ENCODE data around the gene COX4I2.

COX4I2 gene

GRCh38 chr20:31637660-31638059 lies at the start of gene COX4I2:
TSS of gene COX4I2 (plus strand) at chr20:31637912. CDS start at chr20:31639018, 1,106 bp downstream.
- no peak within 1 kb of the TSS for H3K4me3 ChIP-seq (ENCODE audit: low read depth, low read length)
- ChIA-PET CTCF (interaction anchor here (9.1 kb wide), 1 partner anchor 85 kb away, joined by 238 read pairs; the partner anchor contains the start of gene BCL2L1), POLR2A (no interaction called here)
- no peak for TF ChIP-seq CTCF (IDR thresholded peaks at IDR 0.05; ENCODE audit: insufficient read depth, low read length, missing control alignments)
- DNase-seq (ENCODE audit: low read depth, low spot score) = no peak

GRCh38 chr20:31590717-31591225 lies 46.9 kb upstream of the COX4I2 start:
- TF ChIP-seq CTCF (IDR thresholded peaks at IDR 0.05; ENCODE audit: insufficient read depth, low read length, missing control alignments) = no peak
- DNase-seq (ENCODE audit: low read depth, low spot score) = no peak
- ChIA-PET CTCF (interaction anchor here (0.6 to 4.8 kb wide), 11 partner anchors 12 to 133 kb away, joined by 3 to 42 read pairs (median 6); partner anchors contain the start of gene BCL2L1), POLR2A (interaction anchor here (1.9 kb wide), 1 partner anchor 14 kb away, joined by 9 read pairs; the partner anchor contains the start of gene ID1)
- no peak overlapping the region for H3K4me3 ChIP-seq (ENCODE audit: low read depth, low read length)

GRCh38 chr20:31593221-31594001 lies 44.3 kb upstream of the COX4I2 start:
- peak; percentile 9 for TF ChIP-seq CTCF (IDR thresholded peaks at IDR 0.05; ENCODE audit: insufficient read depth, low read length, missing control alignments)
- ChIA-PET POLR2A (interaction anchor here (1.0 to 1.6 kb wide), 5 partner anchors 9 to 33 kb away, joined by 3 to 17 read pairs (median 4); partner anchors contain the start of gene ID1), CTCF (interaction anchor here (0.7 to 4.1 kb wide), 8 partner anchors 9 to 35 kb away, joined by 3 to 42 read pairs (median 6); partner anchors contain the start of gene ID1)
- no peak overlapping the region for H3K4me3 ChIP-seq (ENCODE audit: low read depth, low read length)
- no peak for DNase-seq (ENCODE audit: low read depth, low spot score)

GRCh38 chr20:31594002-31594557 lies 43.6 kb upstream of the COX4I2 start:
- ChIA-PET POLR2A (interaction anchor here (1.0 to 1.6 kb wide), 4 partner anchors 9 to 31 kb away, joined by 3 to 17 read pairs (median 4); partner anchors contain the start of gene ID1), CTCF (interaction anchor here (1.0 to 30.0 kb wide), 8 partner anchors 11 to 35 kb away, joined by 4 to 1856 read pairs (median 8); partner anchors contain the start of gene ID1)
- no peak for TF ChIP-seq CTCF (IDR thresholded peaks at IDR 0.05; ENCODE audit: insufficient read depth, low read length, missing control alignments)
- DNase-seq (ENCODE audit: low read depth, low spot score) = no peak
- H3K4me3 ChIP-seq (ENCODE audit: low read depth, low read length) = no peak overlapping the region

- no peak for DNase-seq (ENCODE audit: low read depth, low spot score)
- CTCF ChIA-PET = interaction anchor here (1.6 to 30.0 kb wide), 3 partner anchors 10 to 29 kb away, joined by 5 to 1856 read pairs (median 19); partner anchors contain the start of gene ID1
- TF ChIP-seq CTCF (IDR thresholded peaks at IDR 0.05; ENCODE audit: insufficient read depth, low read length, missing control alignments) = no peak
- H3K4me3 ChIP-seq (ENCODE audit: low read depth, low read length) = no peak overlapping the region
- POLR2A ChIA-PET = interaction anchor here (1.2 to 1.5 kb wide), 2 partner anchors 8 to 10 kb away, joined by 5 to 10 read pairs; partner anchors contain the start of gene ID1
Measured at GRCh38 chr20:31594558-31595379, 42.9 kb upstream of the COX4I2 start.

All from AG04449 (cell line).